Adrenal gland (tissue), 19 donors: Measurements from ENCODE around the gene EPHA3. TPM values are rescaled to one million over a fixed set of nuclear protein-coding genes. Genes with fewer than 3 reads are reported as not detected.

Source experiments
- DNase-seq, 7 donors: peaks; one replicate each; pipeline ENCODE4 v3.0.0-alpha.2; 2019 to 2020
- H3K27ac ChIP-seq, 5 donors: fragments of 200-600 bp; sonication (generic) in 4 of 5; 1 replicate in 3 of 5; 2 replicates in 2 of 5; pipeline versions ENCODE4 v1.5.1 to v1.8.0; 2016 to 2020; ENCODE audit warnings: mild to moderate bottlenecking in 1 of 5
- H3K27me3 ChIP-seq: fragments of 200-600 bp; 2 replicates; pipeline ENCODE4 v1.8.0; 2021
- H3K36me3 ChIP-seq, 2 donors: fragments of 200-600 bp; replicated peaks in 1 of 2; 1 replicate in 1 of 2; 2 replicates in 1 of 2; pipeline versions ENCODE4 v1.5.1 to v1.8.0; 2018 to 2022
- H3K4me1 ChIP-seq, 2 donors: fragments of 200-600 bp; replicated peaks in 1 of 2; 1 replicate in 1 of 2; 2 replicates in 1 of 2; pipeline versions ENCODE4 v1.5.1 to v1.8.0; 2018 to 2021
- H3K4me3 ChIP-seq, 4 donors: fragments of 200-600 bp; sonication (generic) in 3 of 4; one replicate each; pipeline ENCODE4 v1.5.1; 2016 to 2018
- H3K9me3 ChIP-seq, 3 donors: fragments of 200-600 bp; sonication (generic) in 1 of 3; replicated peaks in 1 of 3; 1 replicate in 2 of 3; 2 replicates in 1 of 3; pipeline versions ENCODE4 v1.5.1 to v1.8.0; 2016 to 2021
- CTCF ChIP-seq, 6 experiments: fragments of 450-650 bp in 4 of 6; fragments of 200-600 bp in 2 of 6; sonication (generic) in 1 of 6; IDR thresholded peaks; 1 replicate in 5 of 6; 2 replicates in 1 of 6; pipeline versions ENCODE4 v1.5.1 to v1.8.0; 2016 to 2021; ENCODE audit warnings: antibody characterized with exemption in 6 of 6, mild to moderate bottlenecking in 2 of 6, moderate library complexity in 1 of 6
- POLR2A ChIP-seq, 2 donors: fragments of 450-650 bp; IDR thresholded peaks; one replicate each; pipeline ENCODE4 v1.6.1; 2017; ENCODE audit warnings: antibody characterized with exemption in 2 of 2, mild to moderate bottlenecking in 2 of 2, moderate library complexity in 1 of 2
- WGBS, 4 donors: extraction: QIAGEN DNeasy Blood & Tissue Kit in 2 of 4; methylation state at CpG; one replicate each; pipeline versions ENCODE4 v1.1.5 to v1.1.7; 2013 to 2017; 5-methylcytosine and 5-hydroxymethylcytosine counted together
- intact Hi-C, 2 donors: fragments of 100-400 bp; cut with DNase I; formaldehyde crosslinking; loops; one replicate each; pipeline versions ENCODE4 v1.14.1 to v1.15.0; 2022 to 2023
- long read RNA-seq, 10 donors: library from polyadenylated mRNA in 3 of 10; unstranded in 2 of 10; stranded (forward) in 1 of 10; transcript quantifications; one replicate each; pipeline ENCODE4 v2.0.0 and lab custom pipeline, GENCODE V29; 2021 to 2026
- polyA plus RNA-seq, 3 donors: library from polyadenylated mRNA; stranded (reverse); fragments of 200-250 nt in 2 of 3; fragments of 350-450 nt in 1 of 3; fragmentation: Illumina TruSeq in 1 of 3; extraction: RNeasy Lipid Tissue Mini Kit (QIAGEN cat#74804) in 1 of 3; gene quantifications; one replicate each; pipeline ENCODE4 v1.2.3, GENCODE V29; 2013 to 2014
- total RNA-seq, 9 donors: library from RNA; depleted of rRNA in 4 of 9; stranded (reverse); fragments of >200 nt in 4 of 9; fragments of 120-200 nt in 1 of 9; fragmentation: NEBNext Ultra II Directional in 1 of 9; extraction: Animal tissue kit (Norgen Biotek cat#: 25700) in 1 of 9; gene quantifications; one replicate each; pipeline versions ENCODE4 v1.1.0 to v1.2.4, GENCODE V29; 2013 to 2023
- donor health status: healthy with polysubstance abuse.
- donor health status: Bipolar disorder and iron deficiency.
- donor health status: DM: yes; HTN: yes; CAD: no.
- donor health status: DM: no; HTN: no; CAD: no.
- donor health status: DM: no; HTN: no; CAD: no.
- donor health status: DM: yes; HTN: yes; CAD: no.

The EPHA3 gene
- total RNA-seq (1 to 10 TPM in 2 of 9 donors, under 1 TPM in 7; 0.17 to 5.1 (median 0.50) TPM), polyA plus RNA-seq (1 to 10 TPM in 1 of 3 donors, under 1 TPM in 2; 0.32 to 1.5 (median 0.47) TPM)
- long read RNA-seq, donor 1, result 0 reads
- long read RNA-seq, donor 2, result 0 reads
- long read RNA-seq, donor 3, result 0 reads
- long read RNA-seq, donor 4, partial matches to known transcripts, result 1 of 1 reads
- long read RNA-seq, donor 4, other reads (novel, unspliced or antisense), result 0 of 1 reads
- long read RNA-seq, donor 5, result 0 reads
- long read RNA-seq, donor 6, result 0 reads
- long read RNA-seq, donor 7, result 0 reads
- long read RNA-seq, donor 8, result 0 reads
- long read RNA-seq, donor 9, result 0 reads
- long read RNA-seq, donor 10, result 0 reads

- peaks cover 5 to 6% of the 10 kb centered on the region in 2 donors for H3K4me1 ChIP-seq
- intact Hi-C loops, result no loop called here
- TF ChIP-seq POLR2A (IDR thresholded peaks at IDR 0.05), result no peak
- TF ChIP-seq CTCF (IDR thresholded peaks at IDR 0.05), result no peak
- no peaks in the 10 kb centered on the region for H3K9me3 ChIP-seq
- H3K4me3 ChIP-seq, result peak within 1 kb of the TSS in 1 of 4 donors; percentile 43
- peak; percentile 42 to 77 (median 55) for DNase-seq
- WGBS, 4 donors, result 1 to 3% (median 2%) methylated on average over 26 to 32 of the region's 32 CpGs
- no peaks in the 10 kb centered on the region for H3K36me3 ChIP-seq
- no peak within 1 kb of the TSS for H3K27ac ChIP-seq
- H3K27me3 ChIP-seq, result peaks cover 7% of the 10 kb centered on the region
These were observed at the start of gene EPHA3 for GRCh38 chr3:89107461-89108290. TSS of gene EPHA3 (plus strand) at chr3:89107621. CDS start at chr3:89107749, 128 bp downstream.

DNA sequence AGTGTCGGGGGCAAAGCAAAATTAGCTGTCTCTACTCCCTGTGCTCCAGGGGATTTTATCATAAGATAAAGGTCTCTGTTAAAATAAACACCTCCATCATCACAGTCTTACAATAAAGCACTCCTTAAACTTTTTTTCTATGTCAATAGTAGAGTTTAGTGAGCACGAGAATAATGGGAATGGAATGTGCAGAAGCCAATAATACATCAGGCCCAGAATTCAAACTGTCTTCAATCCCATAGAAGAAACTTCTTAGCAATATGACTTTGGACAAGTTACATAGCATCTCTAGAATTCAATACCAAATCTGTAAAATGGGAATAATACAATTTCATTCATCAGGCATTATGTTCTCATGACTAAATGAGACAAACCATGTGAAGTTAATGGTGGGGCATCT is 49.0 kb upstream of the EPHA3 start:
- DNase-seq, result no peak
- TF ChIP-seq POLR2A (IDR thresholded peaks at IDR 0.05), result no peak
- no peak for TF ChIP-seq CTCF (IDR thresholded peaks at IDR 0.05)
- H3K4me3 ChIP-seq, result no peak overlapping the region
- intact Hi-C loops, result no loop called here
- H3K9me3 ChIP-seq, result no peaks in the 10 kb centered on the region
- H3K36me3 ChIP-seq, result no peaks in the 10 kb centered on the region
- no peaks in the 10 kb centered on the region for H3K27me3 ChIP-seq
- WGBS, 4 donors, result 59 to 76% (median 68%) methylated on average over 2 of the region's 2 CpGs
- no peak overlapping the region for H3K27ac ChIP-seq
- H3K4me1 ChIP-seq, result no peaks in the 10 kb centered on the region

DNA sequence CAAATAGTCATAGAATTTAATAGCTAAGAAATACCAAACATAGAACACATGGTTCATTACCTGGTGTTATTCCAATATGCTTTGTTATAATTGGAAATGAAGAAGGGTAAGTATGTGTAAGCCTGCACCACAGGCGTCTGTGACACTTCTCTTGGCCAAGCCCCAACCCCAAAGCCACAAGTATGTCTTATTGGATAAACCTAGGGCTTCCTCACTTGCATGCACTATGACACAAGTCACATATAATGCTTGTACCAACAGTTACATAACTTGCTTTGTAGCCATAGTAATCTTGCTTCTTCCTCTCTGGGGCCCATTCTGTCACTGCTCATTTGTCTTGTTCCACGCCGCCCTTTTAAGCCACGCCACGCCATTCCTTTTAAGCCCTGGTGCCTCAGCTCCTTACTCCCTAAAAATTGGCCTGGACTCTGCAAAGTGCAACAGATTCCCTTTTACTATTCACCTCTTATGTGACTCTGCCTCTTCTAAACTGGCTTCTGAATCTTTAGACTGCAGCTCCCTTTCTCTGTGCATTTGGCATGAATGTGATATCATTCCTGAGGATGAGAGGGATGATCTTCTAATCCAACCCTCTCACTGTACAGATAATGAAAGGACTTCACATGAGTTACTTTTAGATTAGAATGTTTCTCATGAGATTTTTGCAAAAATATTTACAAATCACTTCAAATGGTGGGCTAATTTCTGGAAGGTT is 48.1 kb upstream of the EPHA3 start:
- H3K36me3 ChIP-seq, result no peaks in the 10 kb centered on the region
- WGBS, 4 donors, result 52 to 66% (median 64%) methylated on average over 5 of the region's 5 CpGs
- no peak overlapping the region for H3K4me3 ChIP-seq
- no peaks in the 10 kb centered on the region for H3K27me3 ChIP-seq
- no peaks in the 10 kb centered on the region for H3K9me3 ChIP-seq
- no peaks in the 10 kb centered on the region for H3K4me1 ChIP-seq
- no peak for DNase-seq
- intact Hi-C loops, result no loop called here
- TF ChIP-seq POLR2A (IDR thresholded peaks at IDR 0.05), result no peak
- no peak for TF ChIP-seq CTCF (IDR thresholded peaks at IDR 0.05)
- H3K27ac ChIP-seq, result no peak overlapping the region

- intact Hi-C loops, result no loop called here
- no peak overlapping the region for H3K4me3 ChIP-seq
- H3K36me3 ChIP-seq, result no peaks in the 10 kb centered on the region
- no peak for TF ChIP-seq CTCF (IDR thresholded peaks at IDR 0.05)
- TF ChIP-seq POLR2A (IDR thresholded peaks at IDR 0.05), result no peak
- 83 to 95% (median 86%) methylated on average over 2 of the region's 2 CpGs for WGBS, 4 donors
- no peak overlapping the region for H3K27ac ChIP-seq
- no peaks in the 10 kb centered on the region for H3K9me3 ChIP-seq
- H3K27me3 ChIP-seq, result no peaks in the 10 kb centered on the region
- no peak for DNase-seq
- no peaks in the 10 kb centered on the region for H3K4me1 ChIP-seq
These were observed 46.2 kb upstream of the EPHA3 start for GRCh38 chr3:89061259-89061658.
